GM12878 (cell line): Measurements from ENCODE around the gene MDFIC2. TPM values are rescaled to one million over a fixed set of nuclear protein-coding genes. Genes with fewer than 3 reads are reported as not detected.

ENCODE experiments used
- ATAC-seq: fragments of 200-7000 bp; cut with Tn5 transposase; 3 replicates; pipeline ENCODE4 v1.9.1; 2020; ENCODE audit warnings: mild to moderate bottlenecking, moderate library complexity
- BruUV-seq: library from RNA; stranded (reverse); fragments of 400-500 nt; replicated peaks from 2 replicates; lab custom pipeline; 2021; lab: Mats Ljungman, UMichigan
- CTCF ChIA-PET: fragments of 300-600 bp; sonication (Branson Sonifier 250); formaldehyde crosslinking; extraction: SDS; loops from one replicate; lab custom pipeline; 2021; ENCODE audit warnings: inconsistent platforms; lab: Yijun Ruan, JAX
- POLR2A ChIA-PET: fragments of 350-600 bp; formaldehyde crosslinking; extraction: SDS; loops from one replicate; lab custom pipeline; 2021; ENCODE audit warnings: inconsistent platforms; lab: Charles Lee
- RAD21 ChIA-PET: fragments of 300-600 bp; sonication (Branson Sonifier 250); formaldehyde crosslinking; loops from one replicate; lab custom pipeline; 2023; ENCODE audit warnings: antibody characterized with exemption; ENCODE audit not compliant: unreplicated experiment; lab: Charles Lee
- SMC1A ChIA-PET: fragments of 300-600 bp; sonication (Branson Sonifier 250); formaldehyde crosslinking; loops from one replicate; lab custom pipeline; 2023; ENCODE audit not compliant: unreplicated experiment, uncharacterized antibody; lab: Charles Lee
- DNase-seq: peaks from one replicate; pipeline ENCODE4 v3.0.0-alpha.2; 2011; ENCODE audit warnings: low read depth, low spot score
- FAIRE-seq: peaks from 3 replicates; lab custom pipeline; 2011; peaks lifted over from hg19 to GRCh38; lab: Jason Lieb, UNC
- H2AFZ ChIP-seq: 2 replicates; pipeline ENCODE4 v1.6.0; 2011; ENCODE audit warnings: low read depth, low read length, control low read depth; ENCODE audit not compliant: control insufficient read depth
- H3K27ac ChIP-seq: 2 replicates; pipeline ENCODE4 v1.5.1; 2011; ENCODE audit warnings: control low read depth; ENCODE audit not compliant: control insufficient read depth, insufficient read depth
- H3K27me3 ChIP-seq, 2 experiments: replicated peaks in 1 of 2; 2 replicates each; pipeline versions ENCODE4 v1.6.0 to v1.6.1; 2011; ENCODE audit warnings: low read length in 1 of 2; ENCODE audit not compliant: control insufficient read depth in 2 of 2, insufficient read depth in 2 of 2
- H3K36me3 ChIP-seq, 2 experiments: 2 replicates each; pipeline ENCODE4 v1.5.1; 2011; ENCODE audit warnings: low read length in 1 of 2; ENCODE audit not compliant: control insufficient read depth in 2 of 2, insufficient read depth in 2 of 2
- H3K4me1 ChIP-seq: 2 replicates; pipeline ENCODE4 v1.6.1; 2011; ENCODE audit warnings: mild to moderate bottlenecking, low read length, moderate library complexity, mixed read lengths; ENCODE audit not compliant: control insufficient read depth, insufficient read depth
- H3K4me2 ChIP-seq: 2 replicates; pipeline ENCODE4 v1.6.0; 2011; ENCODE audit warnings: control low read depth; ENCODE audit not compliant: control insufficient read depth, insufficient read depth
- H3K4me3 ChIP-seq: fragments of 200-600 bp; sonication (generic); 2 replicates; pipeline ENCODE4 v1.5.1; 2016
- H3K79me2 ChIP-seq: 2 replicates; pipeline ENCODE4 v1.6.0; 2011; ENCODE audit warnings: low read length; ENCODE audit not compliant: control insufficient read depth, insufficient read depth
- H3K9ac ChIP-seq: 2 replicates; pipeline ENCODE4 v1.8.0; 2011; ENCODE audit warnings: low read length, control low read depth, mixed read lengths; ENCODE audit not compliant: control insufficient read depth, insufficient read depth
- H3K9me3 ChIP-seq: replicated peaks from 3 replicates; pipeline ENCODE4 v1.5.1; 2011; ENCODE audit warnings: mild to moderate bottlenecking, low read length; ENCODE audit not compliant: control insufficient read depth, insufficient read depth
- H4K20me1 ChIP-seq: 2 replicates; pipeline ENCODE4 v1.6.0; 2011; ENCODE audit not compliant: control insufficient read depth, insufficient read depth
- CHD4 ChIP-seq: fragments of 200-600 bp; sonication (generic); IDR thresholded peaks from 2 replicates; pipeline ENCODE4 v1.6.1; 2016; ENCODE audit warnings: mild to moderate bottlenecking
- EGR1 ChIP-seq, 2 experiments: IDR thresholded peaks; 1 replicate in 1 of 2; 2 replicates in 1 of 2; pipeline ENCODE4 v1.6.1; 2011 to 2012; ENCODE audit warnings: low read depth in 2 of 2, low read length in 2 of 2, borderline replicate concordance in 1 of 2, mild to moderate bottlenecking in 1 of 2, moderate library complexity in 1 of 2
- ETV6 ChIP-seq, 2 experiments: fragments of 450-650 bp in 1 of 2; IDR thresholded peaks in 1 of 2; conservative IDR thresholded peaks in 1 of 2; 2 replicates each; pipeline ENCODE4 v1.6.1; 2014; ENCODE audit warnings: antibody characterized with exemption in 1 of 2, borderline replicate concordance in 1 of 2, low read depth in 1 of 2, mild to moderate bottlenecking in 1 of 2, moderate library complexity in 1 of 2
- NFIC ChIP-seq: IDR thresholded peaks from 2 replicates; pipeline ENCODE4 v1.6.1; 2012; ENCODE audit warnings: low read depth, mild to moderate bottlenecking, inconsistent platforms, low read length, moderate library complexity
- RAD21 ChIP-seq: IDR thresholded peaks from 2 replicates; pipeline ENCODE4 v1.6.1; 2011; ENCODE audit warnings: mild to moderate bottlenecking, low read depth, low read length, moderate library complexity; ENCODE audit not compliant: insufficient read depth
- SKIL ChIP-seq: fragments of 450-650 bp; IDR thresholded peaks from 2 replicates; pipeline ENCODE4 v1.6.1; 2017; ENCODE audit warnings: mild to moderate bottlenecking, low read depth, inconsistent platforms; ENCODE audit not compliant: poor library complexity, severe bottlenecking
- SMARCA5 ChIP-seq: fragments of 450-650 bp; IDR thresholded peaks from 2 replicates; pipeline ENCODE4 v1.6.1; 2017; ENCODE audit warnings: mild to moderate bottlenecking
- SRF ChIP-seq, 2 experiments: IDR thresholded peaks; 2 replicates each; pipeline ENCODE4 v1.6.1; 2011; ENCODE audit warnings: low read depth in 2 of 2, low read length in 2 of 2, mild to moderate bottlenecking in 1 of 2, moderate library complexity in 1 of 2
- WGBS: methylation state at CpG from one replicate; pipeline ENCODE4 v1.1.6; 2016; ENCODE audit warnings: low lambda C conversion rate; ENCODE audit not compliant: insufficient replicate concordance, insufficient coverage; ENCODE audit errors: missing lambda C conversion rate; 5-methylcytosine and 5-hydroxymethylcytosine counted together
- in situ Hi-C: fragments of 300-500 bp; cut with MboI; formaldehyde crosslinking; loops from 9 replicates; pipeline ENCODE4 v1.14.3; 2018; ENCODE audit warnings: mixed read lengths
- intact Hi-C: fragments of 100-400 bp; cut with micrococcal nuclease; formaldehyde crosslinking; loops from one replicate; pipeline ENCODE4 v1.14.2; 2022; ENCODE audit not compliant: unreplicated experiment
- polyA plus RNA-seq, 11 experiments: library from polyadenylated mRNA; depleted of rRNA in 4 of 11; unstranded in 6 of 11; stranded (reverse) in 5 of 11; fragments of >200 nt; fragmentation: Nextera tagmentation in 4 of 11; fragmentation: Illumina TruSeq in 1 of 11; extraction: Ambion mirVana in 4 of 11; extraction: Trizol in 1 of 11; gene quantifications; 1 replicate in 1 of 11; 2 replicates in 10 of 11; pipeline versions ENCODE4 v1.2.1 to v1.2.3, GENCODE V29; 2011 to 2016; ENCODE audit warnings: inconsistent platforms in 2 of 11, missing spikeins in 2 of 11, low read depth in 1 of 11
- total RNA-seq, 4 experiments: library from RNA; depleted of rRNA in 3 of 4; stranded (reverse); fragments of >200 nt in 3 of 4; fragmentation: Illumina TruSeq in 1 of 4; extraction: Trizol in 1 of 4; gene quantifications; 2 replicates each; pipeline versions ENCODE4 v1.2.1 to v1.2.3, GENCODE V29; 2013 to 2021
- TF ChIP-seq, protein P1 (sequence below), 3 experiments: IDR thresholded peaks in 2 of 3; conservative IDR thresholded peaks in 1 of 3; 2 replicates each; pipeline ENCODE4 v1.5.1; 2011; ENCODE audit warnings: low read depth in 3 of 3, low read length in 3 of 3, mild to moderate bottlenecking in 3 of 3, control low read depth in 2 of 3, moderate library complexity in 2 of 3, inconsistent platforms in 1 of 3, mixed read lengths in 1 of 3; ENCODE audit not compliant: control insufficient read depth in 2 of 3, insufficient read depth in 1 of 3; ENCODE audit errors: extremely low read depth in 1 of 3

The MDFIC2 gene
- total and polyA plus RNA-seq, 10 of the 15 experiments (the other 5 are each of a cell fraction or from before 2014, with no cell fraction given): not detected

- no TSS peak for BruUV-seq
Measured at GRCh38 chr3:70149714-70150400, 162.6 kb downstream of the MDFIC2 start.

More at GRCh38 chr3:70149714-70150400, 162.6 kb downstream of the MDFIC2 start:
- WGBS: 2% methylated on average over 4 of the region's 4 CpGs
- Histone ChIP-seq H3K9ac (no peak overlapping the region), H3K4me2 (no peak overlapping the region), H3K27me3 (no peaks in the 10 kb centered on the region), H3K27ac (no peak overlapping the region), H3K4me1 (no peaks in the 10 kb centered on the region), H3K79me2 (no peaks in the 10 kb centered on the region), H2AFZ (no peak overlapping the region), H3K36me3 (no peaks in the 10 kb centered on the region), H4K20me1 (no peaks in the 10 kb centered on the region), H3K4me3 (no peak overlapping the region), H3K9me3 (no peaks in the 10 kb centered on the region)
- ChIA-PET RAD21 (no interaction called here), SMC1A (interaction anchor here (0.8 to 1.0 kb wide), 3 partner anchors 10 to 29 kb away, joined by 3 read pairs; no protein-coding TSS in a partner anchor), CTCF (interaction anchor here (0.6 to 1.2 kb wide), 4 partner anchors 16 to 79 kb away, joined by 3 read pairs; no protein-coding TSS in a partner anchor), POLR2A (no interaction called here)
- DNase-seq: no peak
- peak; percentile 58 for ATAC-seq
- in situ Hi-C loops: no loop called here
- no peak for FAIRE-seq
- intact Hi-C loops: no loop called here
- TF ChIP-seq RAD21: no peak
- TF ChIP-seq SRF (IDR thresholded peaks at IDR 0.05; ENCODE audit: low read depth in 2 of 2, low read length in 2 of 2): no peak
- TF ChIP-seq, protein P1, sequence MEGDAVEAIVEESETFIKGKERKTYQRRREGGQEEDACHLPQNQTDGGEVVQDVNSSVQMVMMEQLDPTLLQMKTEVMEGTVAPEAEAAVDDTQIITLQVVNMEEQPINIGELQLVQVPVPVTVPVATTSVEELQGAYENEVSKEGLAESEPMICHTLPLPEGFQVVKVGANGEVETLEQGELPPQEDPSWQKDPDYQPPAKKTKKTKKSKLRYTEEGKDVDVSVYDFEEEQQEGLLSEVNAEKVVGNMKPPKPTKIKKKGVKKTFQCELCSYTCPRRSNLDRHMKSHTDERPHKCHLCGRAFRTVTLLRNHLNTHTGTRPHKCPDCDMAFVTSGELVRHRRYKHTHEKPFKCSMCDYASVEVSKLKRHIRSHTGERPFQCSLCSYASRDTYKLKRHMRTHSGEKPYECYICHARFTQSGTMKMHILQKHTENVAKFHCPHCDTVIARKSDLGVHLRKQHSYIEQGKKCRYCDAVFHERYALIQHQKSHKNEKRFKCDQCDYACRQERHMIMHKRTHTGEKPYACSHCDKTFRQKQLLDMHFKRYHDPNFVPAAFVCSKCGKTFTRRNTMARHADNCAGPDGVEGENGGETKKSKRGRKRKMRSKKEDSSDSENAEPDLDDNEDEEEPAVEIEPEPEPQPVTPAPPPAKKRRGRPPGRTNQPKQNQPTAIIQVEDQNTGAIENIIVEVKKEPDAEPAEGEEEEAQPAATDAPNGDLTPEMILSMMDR (IDR thresholded peaks at IDR 0.05 in 2 of 3, conservative IDR thresholded peaks at IDR 0.05 in 1 of 3; ENCODE audit: control insufficient read depth in 2 of 3, extremely low read depth in 1 of 3, insufficient read depth in 1 of 3, low read depth in 3 of 3, low read length in 3 of 3): no peak
- no peak for TF ChIP-seq ETV6 (conservative IDR thresholded peaks at IDR 0.05 in 1 of 2, IDR thresholded peaks at IDR 0.05 in 1 of 2; ENCODE audit: borderline replicate concordance in 1 of 2, low read depth in 1 of 2)
- TF ChIP-seq NFIC: no peak
- no peak for TF ChIP-seq EGR1 (IDR thresholded peaks at IDR 0.05; ENCODE audit: borderline replicate concordance in 1 of 2, low read depth in 2 of 2, low read length in 2 of 2)
- TF ChIP-seq CHD4: no peak
- TF ChIP-seq SKIL: no peak
- no peak for TF ChIP-seq SMARCA5
